SKM-1 treated with dmso at 0.1 percent for 144 hours (cell line): ENCODE results near the gene PRXL2B.

Experiments used
- DNase-seq: peaks from one replicate; lab custom pipeline; 2025; ENCODE audit not compliant: unreplicated experiment; lab: John Stamatoyannopoulos, UW

PRXL2B gene

GRCh38 chr1:2632561-2633361 lies 46.2 kb downstream of the PRXL2B start, which contains the start of gene MMEL1:
TSS of gene MMEL1 (minus strand) at chr1:2633016. CDS start at chr1:2629484, 3,532 bp downstream.
- no peak for DNase-seq

- no peak for DNase-seq
These were observed 46.9 kb downstream of the PRXL2B start for GRCh38 chr1:2633366-2633935.

DNA sequence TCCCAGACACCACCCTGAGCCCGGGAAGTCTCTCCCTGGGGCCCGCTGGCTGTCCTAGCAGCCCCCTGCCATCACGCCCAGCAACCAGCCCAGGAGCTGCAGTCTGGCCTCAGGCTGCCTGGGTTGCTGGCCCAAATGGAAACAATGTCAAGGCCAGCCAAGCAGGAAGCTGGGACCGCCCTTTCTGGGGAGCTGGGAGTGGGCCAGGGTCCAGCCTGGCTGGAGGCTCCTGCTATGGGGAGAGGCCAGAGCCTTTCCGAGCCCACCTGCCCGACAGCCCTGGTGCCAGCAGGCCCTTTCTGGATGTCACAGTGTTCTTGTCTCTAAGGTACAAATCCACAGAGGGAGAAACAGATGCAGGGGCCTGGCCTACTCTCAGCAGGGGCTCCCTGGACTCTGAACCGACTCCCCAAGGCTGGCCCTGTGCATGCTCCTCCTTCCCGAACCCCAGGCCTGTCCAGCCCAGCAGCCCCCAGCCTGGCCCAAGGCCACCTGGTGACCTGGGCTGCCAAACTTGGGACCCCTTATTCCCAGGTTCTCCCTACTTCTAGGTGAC lies 47.4 kb downstream of the PRXL2B start:
- DNase-seq: no peak

GRCh38 chr1:2635361-2636010 lies 48.9 kb downstream of the PRXL2B start:
- DNase-seq: no peak

GRCh38 chr1:2636733-2637132 lies 50.2 kb downstream of the PRXL2B start:
- no peak for DNase-seq

GRCh38 chr1:2637442-2638145 lies 51.0 kb downstream of the PRXL2B start:
- no peak for DNase-seq

GRCh38 chr1:2638466-2639115 lies 52.0 kb downstream of the PRXL2B start:
- no peak for DNase-seq

GRCh38 chr1:2639203-2639602 lies 52.6 kb downstream of the PRXL2B start:
- no peak for DNase-seq

DNA sequence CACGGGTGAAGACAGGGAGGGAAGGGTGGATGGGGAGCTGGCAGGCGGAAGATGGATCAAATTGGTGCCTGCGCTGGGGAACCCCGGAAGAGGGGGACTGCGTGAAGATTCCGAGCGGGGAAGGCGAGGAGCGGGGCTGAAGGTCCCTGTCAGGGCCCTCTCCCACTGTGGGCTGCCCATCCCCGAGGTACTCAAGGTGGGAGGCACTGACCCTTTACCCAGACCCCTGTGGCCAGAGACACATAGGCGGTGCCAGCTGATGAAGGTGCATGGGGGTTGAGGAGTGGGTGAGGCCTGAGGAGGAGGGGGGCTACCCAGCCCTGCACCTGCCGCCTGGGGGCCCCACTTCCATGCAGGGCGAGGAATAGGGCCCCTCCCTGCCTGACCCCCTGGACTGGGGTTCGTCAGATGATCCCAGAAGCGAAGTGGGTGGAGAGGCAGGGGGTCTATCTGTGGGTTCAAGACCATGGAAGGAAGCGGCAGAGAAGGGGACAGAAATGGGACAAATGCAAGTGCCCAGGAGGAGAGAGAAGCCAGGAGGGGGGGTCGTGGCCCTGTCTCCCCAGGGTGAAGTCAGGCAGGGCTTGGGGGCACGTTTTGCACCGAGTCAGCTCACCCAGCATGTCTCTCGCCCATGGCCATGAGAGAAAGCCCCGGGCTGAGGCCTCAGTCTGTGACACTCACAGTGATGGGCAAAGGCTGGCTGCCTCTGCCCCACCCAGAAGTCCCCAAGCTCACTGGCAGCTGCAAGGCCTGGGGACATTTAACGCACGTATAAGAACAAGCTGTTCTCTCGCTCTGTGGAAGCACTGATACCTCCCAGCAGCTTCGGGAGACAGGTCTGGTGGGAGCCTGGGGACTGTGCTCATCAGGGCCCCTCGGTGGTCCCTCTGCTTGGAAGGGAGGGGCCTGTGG lies 53.3 kb downstream of the PRXL2B start:
- DNase-seq: no peak

GRCh38 chr1:2640626-2641025 lies 54.0 kb downstream of the PRXL2B start:
- DNase-seq: no peak
